ENCODE measurements around the gene KISS1.

The KISS1 gene

GRCh38 chr1:204216880-204217647 lies 20.8 kb upstream of the KISS1 start:
- DNase-seq = no peak

GRCh38 chr1:204216236-204216635 lies 19.9 kb upstream of the KISS1 start:
- no peak for DNase-seq

GRCh38 chr1:204213668-204214662 lies 17.7 kb upstream of the KISS1 start, which contains the start of gene GOLT1A:
Gene GOLT1A (minus strand): TSS chr1:204213988. CDS start chr1:204213906, 82 bp downstream.
- peak; percentile 78 for DNase-seq

GRCh38 chr1:204212715-204213114 lies 16.4 kb upstream of the KISS1 start:
- DNase-seq = no peak

GRCh38 chr1:204211046-204211445 lies 14.8 kb upstream of the KISS1 start:
- DNase-seq = no peak

GRCh38 chr1:204207136-204207616 lies 10.9 kb upstream of the KISS1 start:
- DNase-seq = peak; percentile 75

- DNase-seq = no peak
Observed at GRCh38 chr1:204206121-204206520, 9.8 kb upstream of the KISS1 start.

- DNase-seq = no peak
Observed at GRCh38 chr1:204205486-204205885, 9.2 kb upstream of the KISS1 start.

GRCh38 chr1:204204944-204205343 lies 8.7 kb upstream of the KISS1 start:
- no peak for DNase-seq

- no peak for DNase-seq
Observed at GRCh38 chr1:204203206-204203767, 7.0 kb upstream of the KISS1 start.

- DNase-seq = no peak
Observed at GRCh38 chr1:204202481-204202880, 6.2 kb upstream of the KISS1 start.

GRCh38 chr1:204201348-204202040 lies 5.2 kb upstream of the KISS1 start:
- no peak for DNase-seq

GRCh38 chr1:204199579-204199978 lies 3.3 kb upstream of the KISS1 start:
- no peak for DNase-seq

- peak; percentile 30 for DNase-seq
Observed at GRCh38 chr1:204198348-204199340, 2.4 kb upstream of the KISS1 start.

GRCh38 chr1:204197068-204197467 lies 777 bp upstream of the KISS1 start:
- no peak for DNase-seq

GRCh38 chr1:204194771-204195170 lies 1.5 kb downstream of the KISS1 start:
- no peak for DNase-seq

GRCh38 chr1:204194080-204194479 lies 2.2 kb downstream of the KISS1 start:
- no peak for DNase-seq

GRCh38 chr1:204192589-204193352 lies 3.5 kb downstream of the KISS1 start:
- no peak for DNase-seq

- DNase-seq = no peak
Observed at GRCh38 chr1:204192046-204192445, 4.2 kb downstream of the KISS1 start.

GRCh38 chr1:204191456-204191855 lies 4.8 kb downstream of the KISS1 start:
- no peak for DNase-seq

All from RPMI8226 (cell line).